HL-60 (cell line): ENCODE data around the gene RPS19BP1.

Experiments
- POLR2AphosphoS5 ChIP-seq: IDR thresholded peaks from 2 replicates; pipeline ENCODE4 v1.6.1; 2012; ENCODE audit warnings: low read depth
- TF ChIP-seq, protein P1 (sequence below): IDR thresholded peaks from one replicate; pipeline ENCODE4 v1.5.1; 2011; ENCODE audit warnings: low read length, control low read depth, inconsistent platforms; ENCODE audit not compliant: insufficient read depth
- TF ChIP-seq, protein P2 (sequence below): IDR thresholded peaks from 2 replicates; pipeline ENCODE4 v1.6.1; 2012; ENCODE audit warnings: low read depth; ENCODE audit not compliant: insufficient replicate concordance

DNA sequence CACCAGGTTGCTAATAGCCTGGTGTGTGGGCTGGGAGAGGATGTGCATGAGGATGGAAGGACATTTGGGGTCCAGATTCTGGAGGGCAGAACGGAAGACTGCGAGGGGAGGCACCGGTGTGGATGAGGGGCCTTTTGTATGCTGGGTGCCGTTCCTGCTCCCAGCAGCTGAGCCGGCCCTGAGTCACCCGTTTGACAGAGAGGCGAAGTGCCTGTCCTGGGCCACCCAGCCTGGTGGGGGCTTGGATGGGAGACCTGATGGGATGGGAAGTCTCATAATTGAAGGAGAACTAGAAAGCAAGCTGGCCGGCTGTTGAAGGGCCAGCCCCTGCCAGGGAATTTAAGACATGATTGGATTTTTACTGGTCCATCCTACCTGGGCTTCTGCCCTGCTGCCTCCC lies 48.8 kb upstream of the RPS19BP1 start:
- TF ChIP-seq, protein P1, sequence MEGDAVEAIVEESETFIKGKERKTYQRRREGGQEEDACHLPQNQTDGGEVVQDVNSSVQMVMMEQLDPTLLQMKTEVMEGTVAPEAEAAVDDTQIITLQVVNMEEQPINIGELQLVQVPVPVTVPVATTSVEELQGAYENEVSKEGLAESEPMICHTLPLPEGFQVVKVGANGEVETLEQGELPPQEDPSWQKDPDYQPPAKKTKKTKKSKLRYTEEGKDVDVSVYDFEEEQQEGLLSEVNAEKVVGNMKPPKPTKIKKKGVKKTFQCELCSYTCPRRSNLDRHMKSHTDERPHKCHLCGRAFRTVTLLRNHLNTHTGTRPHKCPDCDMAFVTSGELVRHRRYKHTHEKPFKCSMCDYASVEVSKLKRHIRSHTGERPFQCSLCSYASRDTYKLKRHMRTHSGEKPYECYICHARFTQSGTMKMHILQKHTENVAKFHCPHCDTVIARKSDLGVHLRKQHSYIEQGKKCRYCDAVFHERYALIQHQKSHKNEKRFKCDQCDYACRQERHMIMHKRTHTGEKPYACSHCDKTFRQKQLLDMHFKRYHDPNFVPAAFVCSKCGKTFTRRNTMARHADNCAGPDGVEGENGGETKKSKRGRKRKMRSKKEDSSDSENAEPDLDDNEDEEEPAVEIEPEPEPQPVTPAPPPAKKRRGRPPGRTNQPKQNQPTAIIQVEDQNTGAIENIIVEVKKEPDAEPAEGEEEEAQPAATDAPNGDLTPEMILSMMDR: no peak
- TF ChIP-seq, protein P2, sequence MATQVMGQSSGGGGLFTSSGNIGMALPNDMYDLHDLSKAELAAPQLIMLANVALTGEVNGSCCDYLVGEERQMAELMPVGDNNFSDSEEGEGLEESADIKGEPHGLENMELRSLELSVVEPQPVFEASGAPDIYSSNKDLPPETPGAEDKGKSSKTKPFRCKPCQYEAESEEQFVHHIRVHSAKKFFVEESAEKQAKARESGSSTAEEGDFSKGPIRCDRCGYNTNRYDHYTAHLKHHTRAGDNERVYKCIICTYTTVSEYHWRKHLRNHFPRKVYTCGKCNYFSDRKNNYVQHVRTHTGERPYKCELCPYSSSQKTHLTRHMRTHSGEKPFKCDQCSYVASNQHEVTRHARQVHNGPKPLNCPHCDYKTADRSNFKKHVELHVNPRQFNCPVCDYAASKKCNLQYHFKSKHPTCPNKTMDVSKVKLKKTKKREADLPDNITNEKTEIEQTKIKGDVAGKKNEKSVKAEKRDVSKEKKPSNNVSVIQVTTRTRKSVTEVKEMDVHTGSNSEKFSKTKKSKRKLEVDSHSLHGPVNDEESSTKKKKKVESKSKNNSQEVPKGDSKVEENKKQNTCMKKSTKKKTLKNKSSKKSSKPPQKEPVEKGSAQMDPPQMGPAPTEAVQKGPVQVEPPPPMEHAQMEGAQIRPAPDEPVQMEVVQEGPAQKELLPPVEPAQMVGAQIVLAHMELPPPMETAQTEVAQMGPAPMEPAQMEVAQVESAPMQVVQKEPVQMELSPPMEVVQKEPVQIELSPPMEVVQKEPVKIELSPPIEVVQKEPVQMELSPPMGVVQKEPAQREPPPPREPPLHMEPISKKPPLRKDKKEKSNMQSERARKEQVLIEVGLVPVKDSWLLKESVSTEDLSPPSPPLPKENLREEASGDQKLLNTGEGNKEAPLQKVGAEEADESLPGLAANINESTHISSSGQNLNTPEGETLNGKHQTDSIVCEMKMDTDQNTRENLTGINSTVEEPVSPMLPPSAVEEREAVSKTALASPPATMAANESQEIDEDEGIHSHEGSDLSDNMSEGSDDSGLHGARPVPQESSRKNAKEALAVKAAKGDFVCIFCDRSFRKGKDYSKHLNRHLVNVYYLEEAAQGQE: no peak
- TF ChIP-seq POLR2AphosphoS5: no peak
